ACC112 (cell line): ENCODE data around the gene RRBP1.

ENCODE experiments used
- H2AFZ ChIP-seq: fragments of 200-600 bp; sonication (generic); one replicate; pipeline ENCODE4 v1.6.0; 2017; ENCODE audit warnings: antibody characterized with exemption, low read length; ENCODE audit not compliant: unreplicated experiment
- H3K27ac ChIP-seq: fragments of 200-600 bp; sonication (generic); 2 replicates; pipeline ENCODE4 v1.5.1; 2014; ENCODE audit warnings: low read depth, mild to moderate bottlenecking, antibody characterized with exemption, low read length, moderate library complexity
- H3K27me3 ChIP-seq: fragments of 200-600 bp; sonication (generic); 2 replicates; pipeline ENCODE4 v1.6.1; 2014; ENCODE audit warnings: mild to moderate bottlenecking, antibody characterized with exemption, low read length, moderate library complexity, mixed read lengths; ENCODE audit not compliant: insufficient read depth
- H3K36me3 ChIP-seq: fragments of 200-600 bp; sonication (generic); 2 replicates; pipeline ENCODE4 v1.6.1; 2016; ENCODE audit warnings: mild to moderate bottlenecking, antibody characterized with exemption, low read length, moderate library complexity, mixed read lengths; ENCODE audit not compliant: insufficient read depth
- H3K4me1 ChIP-seq: fragments of 200-600 bp; sonication (generic); one replicate; pipeline ENCODE4 v1.6.1; 2016; ENCODE audit warnings: low read length, mixed read lengths; ENCODE audit not compliant: insufficient read depth, unreplicated experiment, control insufficient read depth
- H3K4me3 ChIP-seq: fragments of 200-600 bp; sonication (generic); 2 replicates; pipeline ENCODE4 v1.5.1; 2014; ENCODE audit warnings: mild to moderate bottlenecking, low read depth, low read length
- H3K79me2 ChIP-seq: fragments of 200-600 bp; sonication (generic); one replicate; pipeline ENCODE4 v1.6.0; 2016; ENCODE audit warnings: low read length; ENCODE audit not compliant: control insufficient read depth, unreplicated experiment, insufficient read depth

Gene RRBP1

DNA sequence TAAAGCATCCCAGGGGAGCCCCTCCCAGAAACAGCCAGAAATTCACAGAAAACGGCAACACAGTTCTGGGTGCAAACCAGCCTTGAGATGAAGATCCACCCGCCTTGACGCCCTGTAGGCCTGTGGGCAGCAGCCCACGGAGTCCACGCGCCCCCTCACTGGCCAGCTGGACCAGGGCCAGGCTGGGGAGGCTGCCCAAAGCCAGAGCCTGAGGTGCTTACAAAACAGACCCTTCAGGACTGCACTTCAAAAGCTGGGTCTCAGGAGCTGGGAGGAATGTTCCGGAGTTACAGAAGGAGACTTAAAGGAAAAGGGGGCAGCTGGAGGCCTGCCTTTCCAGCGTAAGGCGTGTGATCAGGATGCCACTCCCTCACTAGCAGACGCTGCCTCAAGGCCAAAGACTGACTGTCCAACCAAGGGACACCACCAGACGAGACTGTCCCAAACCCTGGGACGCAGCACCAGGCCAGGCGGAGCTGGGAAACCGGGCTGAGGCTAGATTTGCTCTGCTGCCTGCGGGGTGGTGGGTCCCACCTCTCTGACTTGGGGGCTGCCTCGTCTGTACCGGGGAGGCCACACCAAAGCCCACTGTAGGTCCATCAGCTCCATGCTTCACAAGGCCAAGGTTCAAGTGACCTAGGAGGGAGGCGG is 48.1 kb downstream of the RRBP1 start:
- no peak overlapping the region for H3K27ac ChIP-seq
- no peaks in the 10 kb centered on the region for H3K27me3 ChIP-seq
- no peak overlapping the region for H3K4me3 ChIP-seq
- H3K79me2 ChIP-seq: peaks cover 11% of the 10 kb centered on the region
- H2AFZ ChIP-seq: no peak overlapping the region
- peaks cover 39% of the 10 kb centered on the region; the same call in 1 of the 2 replicates for H3K36me3 ChIP-seq
- H3K4me1 ChIP-seq: no peaks in the 10 kb centered on the region

- Histone ChIP-seq H3K27ac (no peak overlapping the region), H3K36me3 (peaks cover 39% of the 10 kb centered on the region; the same call in 1 of the 2 replicates), H3K4me1 (no peaks in the 10 kb centered on the region), H3K79me2 (peaks cover 11% of the 10 kb centered on the region), H3K4me3 (no peak overlapping the region), H2AFZ (no peak overlapping the region), H3K27me3 (no peaks in the 10 kb centered on the region)
These were observed 48.7 kb downstream of the RRBP1 start for GRCh38 chr20:17633221-17633849.

- no peak overlapping the region for H3K4me3 ChIP-seq
- no peak overlapping the region for H2AFZ ChIP-seq
- H3K79me2 ChIP-seq: peaks cover 7% of the 10 kb centered on the region
- no peak overlapping the region for H3K27ac ChIP-seq
- H3K36me3 ChIP-seq: peaks cover 36% of the 10 kb centered on the region; the same call in 1 of the 2 replicates
- no peaks in the 10 kb centered on the region for H3K27me3 ChIP-seq
- no peaks in the 10 kb centered on the region for H3K4me1 ChIP-seq
These were observed 50.3 kb downstream of the RRBP1 start for GRCh38 chr20:17631576-17632319.

- no peaks in the 10 kb centered on the region for H3K4me1 ChIP-seq
These were observed 51.2 kb downstream of the RRBP1 start for GRCh38 chr20:17630806-17631195.

GRCh38 chr20:17630151-17630805 is 51.8 kb downstream of the RRBP1 start:
- H3K27me3 ChIP-seq: no peaks in the 10 kb centered on the region
- H3K36me3 ChIP-seq: peaks cover 31% of the 10 kb centered on the region; the same call in 1 of the 2 replicates
- H3K79me2 ChIP-seq: peaks cover 7% of the 10 kb centered on the region
- H2AFZ ChIP-seq: no peak overlapping the region
- H3K27ac ChIP-seq: no peak overlapping the region
- no peaks in the 10 kb centered on the region for H3K4me1 ChIP-seq
- no peak overlapping the region for H3K4me3 ChIP-seq

More at GRCh38 chr20:17630806-17631195, 51.2 kb downstream of the RRBP1 start:
- H2AFZ ChIP-seq: no peak overlapping the region
- H3K4me3 ChIP-seq: no peak overlapping the region
- H3K27ac ChIP-seq: no peak overlapping the region
- peaks cover 33% of the 10 kb centered on the region; the same call in 1 of the 2 replicates for H3K36me3 ChIP-seq
- H3K79me2 ChIP-seq: peaks cover 7% of the 10 kb centered on the region
- no peaks in the 10 kb centered on the region for H3K27me3 ChIP-seq

GRCh38 chr20:17629678-17630089 is 52.4 kb downstream of the RRBP1 start:
- Histone ChIP-seq H3K79me2 (peaks cover 6% of the 10 kb centered on the region), H2AFZ (no peak overlapping the region), H3K4me1 (no peaks in the 10 kb centered on the region), H3K27me3 (no peaks in the 10 kb centered on the region), H3K27ac (no peak overlapping the region), H3K4me3 (no peak overlapping the region), H3K36me3 (peaks cover 29% of the 10 kb centered on the region; the same call in 1 of the 2 replicates)

DNA sequence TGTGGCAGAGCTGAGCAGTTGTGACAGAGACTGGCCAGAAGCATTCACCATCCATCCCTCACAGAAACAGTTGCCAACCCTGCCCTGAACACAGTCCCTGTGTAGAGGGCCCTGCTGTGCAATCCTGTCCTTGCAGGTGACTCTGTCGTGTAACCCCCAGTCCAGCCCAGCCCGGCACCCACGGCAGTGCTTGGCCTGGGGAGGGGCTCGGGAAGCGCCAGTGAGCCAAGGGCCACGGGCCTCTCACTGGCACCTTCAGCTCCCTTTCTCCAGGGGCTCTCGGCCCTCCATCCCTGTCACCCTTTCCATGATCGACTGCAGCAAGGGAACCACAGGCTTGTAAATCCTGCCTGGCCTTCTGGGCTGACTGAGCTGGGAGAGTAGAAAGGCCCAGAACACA is 53.0 kb downstream of the RRBP1 start:
- Histone ChIP-seq H3K4me1 (no peaks in the 10 kb centered on the region), H3K36me3 (peaks cover 29% of the 10 kb centered on the region; the same call in 1 of the 2 replicates), H3K27me3 (no peaks in the 10 kb centered on the region), H3K27ac (no peak overlapping the region), H3K79me2 (peaks cover 3% of the 10 kb centered on the region), H2AFZ (no peak overlapping the region), H3K4me3 (no peak overlapping the region)

DNA sequence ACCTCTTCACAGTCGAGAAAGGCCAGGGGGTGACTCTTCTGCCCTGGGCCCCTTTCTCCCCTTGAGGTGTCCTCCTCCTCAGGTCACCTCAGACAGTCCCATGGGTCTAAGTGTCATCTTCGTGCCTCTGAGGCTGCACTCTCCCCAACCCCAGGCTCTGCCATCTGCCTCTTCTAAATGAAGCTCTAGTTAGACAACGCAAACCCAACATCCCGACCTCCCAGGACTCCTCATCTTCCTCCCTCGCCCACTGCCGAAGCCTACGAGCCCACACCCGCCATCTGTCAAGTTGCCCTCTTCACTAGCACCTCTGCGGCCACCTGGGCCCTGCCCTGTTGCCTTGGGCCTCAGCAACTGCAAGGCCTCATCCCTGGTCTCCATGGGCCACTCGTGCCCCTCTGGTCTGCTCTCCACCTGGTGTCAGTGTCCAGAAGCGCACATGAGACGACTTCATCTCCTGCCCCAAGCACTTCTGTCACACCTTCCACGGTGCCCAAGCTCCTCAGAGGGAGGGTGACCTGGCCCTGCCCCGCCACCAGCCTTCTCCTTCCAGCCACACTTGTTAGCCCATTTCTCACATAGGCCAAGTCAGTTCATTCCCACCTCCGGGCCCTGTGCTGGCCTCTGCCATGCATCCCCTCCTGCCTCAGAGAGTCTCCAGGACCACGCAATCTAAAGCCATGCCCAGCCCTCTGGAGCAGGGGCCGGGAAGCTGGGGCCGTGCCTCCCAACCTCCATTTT is 53.8 kb downstream of the RRBP1 start:
- H3K27ac ChIP-seq: no peak overlapping the region
- no peaks in the 10 kb centered on the region for H3K27me3 ChIP-seq
- H3K36me3 ChIP-seq: peaks cover 29% of the 10 kb centered on the region; the same call in 1 of the 2 replicates
- no peak overlapping the region for H2AFZ ChIP-seq
- H3K79me2 ChIP-seq: peaks cover 3% of the 10 kb centered on the region
- H3K4me1 ChIP-seq: no peaks in the 10 kb centered on the region
- no peak overlapping the region for H3K4me3 ChIP-seq

DNA sequence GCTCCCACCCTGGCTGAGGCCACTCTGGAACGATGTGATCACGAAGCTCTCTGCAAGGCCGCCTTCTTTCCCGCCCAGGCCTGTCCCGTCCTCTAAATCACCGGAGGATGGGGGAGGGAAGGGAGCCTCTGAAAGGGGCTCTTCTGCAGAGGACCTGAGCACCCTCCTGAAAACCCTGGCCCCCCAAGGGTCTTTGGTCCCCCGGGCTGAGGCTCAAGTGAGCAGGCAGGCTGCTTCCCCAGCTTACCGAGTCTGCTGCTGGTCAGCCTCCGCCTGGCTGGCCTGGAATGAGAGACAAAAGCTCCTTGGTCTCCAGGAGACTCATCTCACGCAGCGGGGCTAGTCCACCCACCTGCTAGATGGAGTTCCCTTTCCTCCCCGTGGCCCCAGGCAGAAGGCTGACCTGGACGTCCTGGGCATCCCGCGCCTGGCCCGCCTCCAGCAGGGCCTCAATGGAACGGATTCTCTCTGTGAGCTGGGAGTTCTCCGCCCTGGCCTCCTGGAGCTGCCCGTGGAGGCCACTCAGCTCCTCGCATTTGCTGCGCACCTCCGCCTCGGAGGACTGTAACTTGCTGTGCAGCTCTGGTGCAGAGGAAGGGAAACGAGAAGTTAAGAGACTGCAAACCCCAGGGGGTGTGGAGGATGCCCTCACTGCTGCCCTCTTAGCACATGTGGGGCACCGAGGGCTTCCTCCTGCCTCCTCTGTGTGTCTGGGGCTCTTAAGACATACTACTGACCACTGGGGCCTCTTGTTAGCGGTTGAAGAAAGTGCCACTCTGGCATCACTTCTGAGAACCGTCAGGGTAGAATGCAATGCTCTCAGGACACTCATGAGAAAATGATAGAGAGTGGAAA is 54.7 kb downstream of the RRBP1 start:
- H3K79me2 ChIP-seq: peaks cover 3% of the 10 kb centered on the region
- H3K4me3 ChIP-seq: no peak overlapping the region
- H3K27me3 ChIP-seq: no peaks in the 10 kb centered on the region
- no peak overlapping the region for H3K27ac ChIP-seq
- no peak overlapping the region for H2AFZ ChIP-seq
- H3K4me1 ChIP-seq: no peaks in the 10 kb centered on the region
- H3K36me3 ChIP-seq: peaks cover 25% of the 10 kb centered on the region; the same call in 1 of the 2 replicates
